HepG2 (cell line): ENCODE data around the gene SLC2A10. TPM values are rescaled to one million over a fixed set of nuclear protein-coding genes. Genes with fewer than 3 reads are reported as not detected.

ENCODE experiments used
- BATF2 ChIP-seq: sonication (generic); formaldehyde crosslinking; IDR thresholded peaks from 2 replicates; pipeline ENCODE4 v1.8.0; 2022; ENCODE audit warnings: mild to moderate bottlenecking, missing genetic modification reagents, moderate library complexity
- FOSL1 ChIP-seq: sonication (generic); formaldehyde crosslinking; IDR thresholded peaks from 2 replicates; pipeline ENCODE4 v1.9.0; 2021; ENCODE audit warnings: missing genetic modification reagents, borderline replicate concordance
- IKZF4 ChIP-seq: sonication (generic); formaldehyde crosslinking; IDR thresholded peaks from 2 replicates; pipeline ENCODE4 v1.5.1; 2020; ENCODE audit warnings: borderline replicate concordance, mild to moderate bottlenecking, low read depth, missing genetic modification reagents; ENCODE audit errors: not compliant biosample characterization
- KDM5A ChIP-seq: fragments of 200-600 bp; sonication (generic); IDR thresholded peaks from 2 replicates; pipeline ENCODE4 v1.7.0; 2018; ENCODE audit warnings: antibody characterized with exemption, mild to moderate bottlenecking, low read length, borderline replicate concordance
- NAIF1 ChIP-seq: sonication (generic); formaldehyde crosslinking; IDR thresholded peaks from 2 replicates; pipeline ENCODE4 v1.5.0; 2020; ENCODE audit warnings: mild to moderate bottlenecking, missing genetic modification reagents, borderline replicate concordance
- NR3C1 ChIP-seq: sonication (generic); formaldehyde crosslinking; IDR thresholded peaks from 2 replicates; pipeline ENCODE4 v1.4.0; 2020; ENCODE audit warnings: missing genetic modification reagents
- POLR2G ChIP-seq: fragments of 200-400 bp; formaldehyde crosslinking; IDR thresholded peaks from 2 replicates; pipeline ENCODE4 v1.6.1; 2018; ENCODE audit warnings: mild to moderate bottlenecking, low read depth, low read length, moderate library complexity
- RARG ChIP-seq: sonication (generic); formaldehyde crosslinking; IDR thresholded peaks from 2 replicates; pipeline ENCODE4 v1.4.0; 2020; ENCODE audit warnings: low read depth, mild to moderate bottlenecking, missing genetic modification reagents
- SCMH1 ChIP-seq: sonication (generic); formaldehyde crosslinking; IDR thresholded peaks from 2 replicates; pipeline ENCODE4 v1.9.0; 2021; ENCODE audit warnings: missing genetic modification reagents, mild to moderate bottlenecking, borderline replicate concordance
- SRSF4 ChIP-seq: fragments of 200-400 bp; formaldehyde crosslinking; IDR thresholded peaks from one replicate; pipeline ENCODE4 v1.6.1; 2018; ENCODE audit warnings: mild to moderate bottlenecking, low read depth, low read length, moderate library complexity; ENCODE audit not compliant: poor library complexity, severe bottlenecking
- TIGD3 ChIP-seq: sonication (generic); formaldehyde crosslinking; IDR thresholded peaks from 2 replicates; pipeline ENCODE4 v1.5.1; 2020; ENCODE audit warnings: mild to moderate bottlenecking, missing genetic modification reagents, borderline replicate concordance
- TOE1 ChIP-seq: sonication (generic); formaldehyde crosslinking; IDR thresholded peaks from 2 replicates; pipeline ENCODE4 v1.4.0; 2020; ENCODE audit warnings: mild to moderate bottlenecking, missing genetic modification reagents
- YEATS4 ChIP-seq: sonication (generic); formaldehyde crosslinking; IDR thresholded peaks from 2 replicates; pipeline ENCODE4 v1.4.0; 2020; ENCODE audit warnings: missing genetic modification reagents, borderline replicate concordance
- ZBTB10 ChIP-seq: sonication (generic); formaldehyde crosslinking; IDR thresholded peaks from 2 replicates; pipeline ENCODE4 v1.4.0; 2020; ENCODE audit warnings: missing genetic modification reagents, borderline replicate concordance
- ZBTB8A ChIP-seq: sonication (generic); formaldehyde crosslinking; IDR thresholded peaks from 2 replicates; pipeline ENCODE4 v1.4.0; 2020; ENCODE audit warnings: mild to moderate bottlenecking, low read depth, missing genetic modification reagents, borderline replicate concordance
- ZFP82 ChIP-seq: sonication (generic); formaldehyde crosslinking; IDR thresholded peaks from 2 replicates; pipeline ENCODE4 v1.5.1; 2020; ENCODE audit warnings: mild to moderate bottlenecking, missing genetic modification reagents, borderline replicate concordance
- ZNF136 ChIP-seq: sonication (generic); formaldehyde crosslinking; IDR thresholded peaks from 2 replicates; pipeline ENCODE4 v1.8.1; 2022; ENCODE audit warnings: low read depth, mild to moderate bottlenecking, moderate library complexity, missing genetic modification reagents
- ZNF232 ChIP-seq: sonication (generic); formaldehyde crosslinking; IDR thresholded peaks from 2 replicates; pipeline ENCODE4 v1.4.0; 2020; ENCODE audit warnings: missing genetic modification reagents, borderline replicate concordance
- ZNF33B ChIP-seq: sonication (generic); formaldehyde crosslinking; IDR thresholded peaks from 2 replicates; pipeline ENCODE4 v1.5.1; 2020; ENCODE audit warnings: mild to moderate bottlenecking, missing genetic modification reagents
- ZNF496 ChIP-seq: sonication (generic); formaldehyde crosslinking; IDR thresholded peaks from 2 replicates; pipeline ENCODE4 v1.8.1; 2023; ENCODE audit warnings: mild to moderate bottlenecking, moderate library complexity, missing genetic modification reagents; ENCODE audit not compliant: insufficient replicate concordance
- ZNF510 ChIP-seq: sonication (generic); formaldehyde crosslinking; IDR thresholded peaks from 2 replicates; pipeline ENCODE4 v1.4.0; 2020; ENCODE audit warnings: low read depth, mild to moderate bottlenecking, missing genetic modification reagents
- ZNF780A ChIP-seq: sonication (generic); formaldehyde crosslinking; IDR thresholded peaks from 2 replicates; pipeline ENCODE4 v1.8.0; 2022; ENCODE audit warnings: mild to moderate bottlenecking, missing genetic modification reagents, moderate library complexity
- ZNF850 ChIP-seq: sonication (generic); formaldehyde crosslinking; conservative IDR thresholded peaks from 2 replicates; pipeline ENCODE4 v1.9.0; 2021; ENCODE audit warnings: mild to moderate bottlenecking, missing genetic modification reagents
- ZSCAN22 ChIP-seq: sonication (generic); formaldehyde crosslinking; IDR thresholded peaks from 2 replicates; pipeline ENCODE4 v1.4.0; 2020; ENCODE audit warnings: mild to moderate bottlenecking, missing genetic modification reagents
- polyA plus RNA-seq, 8 experiments: library from polyadenylated mRNA; depleted of rRNA in 3 of 8; stranded (reverse) in 7 of 8; unstranded in 1 of 8; fragments of >200 nt; fragmentation: Illumina TruSeq in 4 of 8; extraction: Trizol in 4 of 8; gene quantifications; 2 replicates each; pipeline versions ENCODE4 v1.2.1 to v1.2.3, GENCODE V29; 2011 to 2016; ENCODE audit warnings: low read depth in 4 of 8, missing spikeins in 1 of 8, mixed read lengths in 1 of 8; ENCODE audit not compliant: insufficient read depth in 1 of 8
- total RNA-seq, 5 experiments: library from RNA; depleted of rRNA; stranded (reverse); fragments of >200 nt; fragmentation: Illumina TruSeq; extraction: Trizol; gene quantifications; 2 replicates each; pipeline ENCODE4 v1.2.3, GENCODE V29; 2016; ENCODE audit warnings: low read depth in 1 of 5

Gene SLC2A10
- total and polyA plus RNA-seq, 2 of the 13 experiments (the other 11 are each of a cell fraction or from before 2014, with no cell fraction given) = 16.0 to 18.4 TPM

GRCh38 chr20:46689082-46689753 is 20.2 kb upstream of the SLC2A10 start, which contains the start of gene TP53RK (continued):
- no peak for TF ChIP-seq SCMH1 (CRISPR knock-in tag)
- TF ChIP-seq ZNF232 (CRISPR knock-in tag) = peak; percentile 94
- TF ChIP-seq IKZF4 (CRISPR knock-in tag) = no peak
- TF ChIP-seq ZFP82 (CRISPR knock-in tag) = peak; percentile 69; the same call in 1 of the 2 replicates
- TF ChIP-seq NR3C1 (CRISPR knock-in tag) = no peak
- TF ChIP-seq TIGD3 = no peak
- TF ChIP-seq ZNF136 (CRISPR knock-in tag) = peak; percentile 92
- TF ChIP-seq FOSL1 (CRISPR knock-in tag) = no peak
- TF ChIP-seq ZBTB10 (CRISPR knock-in tag) = peak; percentile 51; the same call in 1 of the 2 replicates
- TF ChIP-seq RARG (CRISPR knock-in tag) = peak; percentile 97; the same call in 1 of the 2 replicates
- TF ChIP-seq ZSCAN22 (CRISPR knock-in tag) = no peak
- no peak for TF ChIP-seq ZNF780A (CRISPR knock-in tag)
- no peak for TF ChIP-seq ZNF510 (CRISPR knock-in tag)
- peak; percentile 92 for TF ChIP-seq ZNF850
- peak; percentile 97 for TF ChIP-seq ZNF33B
- peak; percentile 95 for TF ChIP-seq YEATS4 (CRISPR knock-in tag)
- TF ChIP-seq BATF2 (CRISPR knock-in tag) = no peak
- peak; percentile 96 for TF ChIP-seq POLR2G
- peak; percentile 90; the same call in 1 of the 2 replicates for TF ChIP-seq NAIF1 (CRISPR knock-in tag)
- peak; percentile 15; the same call in 1 of the 2 replicates for TF ChIP-seq KDM5A
- no peak for TF ChIP-seq ZNF496
- peak; percentile 46 for TF ChIP-seq SRSF4
- peak; percentile 75 for TF ChIP-seq ZBTB8A
- no peak for TF ChIP-seq TOE1 (CRISPR knock-in tag)
